Osteoblast (primary cell): ENCODE results near the gene PERM1. TPM values are rescaled to one million over a fixed set of nuclear protein-coding genes. Genes with fewer than 3 reads are reported as not detected.
A peak's percentile ranks its signal among the peaks of the same experiment; 100 is the strongest.

Experiments used
- DNase-seq: peaks from one replicate; pipeline ENCODE4 v3.0.0; 2011; ENCODE audit warnings: low spot score, mixed read lengths; ENCODE audit not compliant: insufficient read length; ENCODE audit errors: missing footprints
- H2AFZ ChIP-seq: 2 replicates; pipeline ENCODE4 v1.6.0; 2011; ENCODE audit warnings: mild to moderate bottlenecking, low read length
- H3K27ac ChIP-seq: 2 replicates; pipeline ENCODE4 v1.5.1; 2011; ENCODE audit warnings: mild to moderate bottlenecking, low read depth, low read length, moderate library complexity
- H3K27me3 ChIP-seq: 2 replicates; pipeline ENCODE4 v1.6.0; 2012; ENCODE audit warnings: mild to moderate bottlenecking, control low read depth, inconsistent platforms, low read length, moderate library complexity; ENCODE audit not compliant: insufficient read depth
- H3K36me3 ChIP-seq: 2 replicates; pipeline ENCODE4 v1.5.1; 2011; ENCODE audit warnings: mild to moderate bottlenecking, low read length, control low read depth, moderate library complexity; ENCODE audit not compliant: insufficient read depth
- H3K4me1 ChIP-seq: 2 replicates; pipeline ENCODE4 v1.5.1; 2011; ENCODE audit warnings: mild to moderate bottlenecking, low read length, control low read depth, moderate library complexity; ENCODE audit not compliant: insufficient read depth
- H3K4me2 ChIP-seq: 2 replicates; pipeline ENCODE4 v1.6.0; 2011; ENCODE audit warnings: mild to moderate bottlenecking, low read length; ENCODE audit not compliant: insufficient read depth
- H3K4me3 ChIP-seq: fragments of 200-600 bp; sonication (generic); 3 replicates; pipeline ENCODE4 v1.5.1; 2012; ENCODE audit warnings: mild to moderate bottlenecking, low read length, inconsistent platforms; ENCODE audit not compliant: insufficient read depth
- H3K79me2 ChIP-seq: 2 replicates; pipeline ENCODE4 v1.6.0; 2012; ENCODE audit warnings: mild to moderate bottlenecking, low read length, control low read depth, inconsistent platforms; ENCODE audit not compliant: insufficient read depth
- H3K9me3 ChIP-seq: 2 replicates; pipeline ENCODE4 v1.5.1; 2011; ENCODE audit warnings: low read depth, low read length, control low read depth
- H4K20me1 ChIP-seq: 2 replicates; pipeline ENCODE4 v1.6.0; 2012; ENCODE audit warnings: mild to moderate bottlenecking, low read length, control low read depth; ENCODE audit not compliant: insufficient read depth
- total RNA-seq: library from RNA; depleted of rRNA; stranded (reverse); fragments of >200 nt; gene quantifications from 2 replicates; pipeline ENCODE4 v1.2.3, GENCODE V29; 2012
- TF ChIP-seq, protein P1 (sequence below): IDR thresholded peaks from 2 replicates; pipeline ENCODE4 v1.5.1; 2011; ENCODE audit warnings: mild to moderate bottlenecking, low read depth, low read length, moderate library complexity; ENCODE audit errors: extremely low read depth

Gene PERM1
- total RNA-seq, 1 donor = not detected

- no peak overlapping the region for H3K4me2 ChIP-seq
- no peak overlapping the region for H2AFZ ChIP-seq
- peaks cover 3% of the 10 kb centered on the region for H4K20me1 ChIP-seq
- peak; percentile 65 for DNase-seq
- no peaks in the 10 kb centered on the region for H3K9me3 ChIP-seq
- peaks cover 27% of the 10 kb centered on the region for H3K27me3 ChIP-seq
- TF ChIP-seq, protein P1, sequence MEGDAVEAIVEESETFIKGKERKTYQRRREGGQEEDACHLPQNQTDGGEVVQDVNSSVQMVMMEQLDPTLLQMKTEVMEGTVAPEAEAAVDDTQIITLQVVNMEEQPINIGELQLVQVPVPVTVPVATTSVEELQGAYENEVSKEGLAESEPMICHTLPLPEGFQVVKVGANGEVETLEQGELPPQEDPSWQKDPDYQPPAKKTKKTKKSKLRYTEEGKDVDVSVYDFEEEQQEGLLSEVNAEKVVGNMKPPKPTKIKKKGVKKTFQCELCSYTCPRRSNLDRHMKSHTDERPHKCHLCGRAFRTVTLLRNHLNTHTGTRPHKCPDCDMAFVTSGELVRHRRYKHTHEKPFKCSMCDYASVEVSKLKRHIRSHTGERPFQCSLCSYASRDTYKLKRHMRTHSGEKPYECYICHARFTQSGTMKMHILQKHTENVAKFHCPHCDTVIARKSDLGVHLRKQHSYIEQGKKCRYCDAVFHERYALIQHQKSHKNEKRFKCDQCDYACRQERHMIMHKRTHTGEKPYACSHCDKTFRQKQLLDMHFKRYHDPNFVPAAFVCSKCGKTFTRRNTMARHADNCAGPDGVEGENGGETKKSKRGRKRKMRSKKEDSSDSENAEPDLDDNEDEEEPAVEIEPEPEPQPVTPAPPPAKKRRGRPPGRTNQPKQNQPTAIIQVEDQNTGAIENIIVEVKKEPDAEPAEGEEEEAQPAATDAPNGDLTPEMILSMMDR = no peak
- no peak overlapping the region for H3K27ac ChIP-seq
- H3K4me1 ChIP-seq = peaks cover 4% of the 10 kb centered on the region
- no peak overlapping the region for H3K4me3 ChIP-seq
- no peaks in the 10 kb centered on the region for H3K36me3 ChIP-seq
- no peaks in the 10 kb centered on the region for H3K79me2 ChIP-seq
Measured at GRCh38 chr1:1004420-1004779, 22.5 kb upstream of the PERM1 start.

GRCh38 chr1:1003618-1004419, 21.9 kb upstream of the PERM1 start:
- H3K9me3 ChIP-seq = no peaks in the 10 kb centered on the region
- peak; percentile 77 for DNase-seq
- no peak overlapping the region for H3K4me3 ChIP-seq
- no peaks in the 10 kb centered on the region for H3K79me2 ChIP-seq
- H3K27ac ChIP-seq = no peak overlapping the region
- peaks cover 4% of the 10 kb centered on the region for H3K4me1 ChIP-seq
- H3K4me2 ChIP-seq = no peak overlapping the region
- peaks cover 3% of the 10 kb centered on the region for H4K20me1 ChIP-seq
- H3K36me3 ChIP-seq = no peaks in the 10 kb centered on the region
- peaks cover 33% of the 10 kb centered on the region for H3K27me3 ChIP-seq
- no peak overlapping the region for H2AFZ ChIP-seq
- TF ChIP-seq, protein P1 = no peak

DNA sequence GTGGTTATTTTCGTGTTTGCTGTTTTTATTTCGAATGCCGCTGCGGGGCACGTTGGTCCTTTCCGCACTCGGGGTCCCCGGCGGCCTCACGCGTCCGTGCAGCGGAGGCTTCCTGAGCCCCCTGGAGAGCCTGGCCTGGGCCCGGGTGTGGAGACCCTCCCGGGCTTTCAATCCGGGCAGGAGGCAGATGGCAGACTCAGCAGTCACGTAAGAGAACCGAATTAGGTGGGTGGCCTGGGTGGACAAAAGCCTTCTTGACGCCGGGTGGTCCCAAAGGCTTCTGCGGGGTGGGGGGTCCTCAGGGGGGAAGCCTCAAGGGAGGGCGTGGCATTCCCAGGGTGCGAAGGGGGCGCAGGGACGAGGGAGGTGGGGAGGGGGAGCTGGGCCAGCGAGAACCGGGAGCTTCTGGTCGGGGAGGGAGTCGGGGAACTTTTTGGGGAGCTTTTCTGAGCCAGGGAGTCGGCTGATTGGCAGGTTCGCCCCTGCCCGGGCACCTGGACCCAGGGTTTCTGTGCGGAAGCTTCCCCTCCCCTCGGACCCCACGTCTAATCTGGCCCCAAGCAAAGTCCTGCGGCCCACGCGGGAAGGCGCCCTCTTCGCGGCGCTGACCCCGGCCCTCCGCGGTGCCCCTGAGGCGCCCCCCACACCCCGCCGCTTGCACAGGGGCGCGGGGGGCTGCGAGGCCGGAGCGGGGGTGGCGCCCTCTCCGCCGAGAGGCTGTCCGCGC, 19.3 kb upstream of the PERM1 start:
- H4K20me1 ChIP-seq = peaks cover 3% of the 10 kb centered on the region
- H3K4me3 ChIP-seq = peak overlapping the region; percentile 60
- no peaks in the 10 kb centered on the region for H3K36me3 ChIP-seq
- H3K4me2 ChIP-seq = peak overlapping the region; percentile 59
- H3K4me1 ChIP-seq = peaks cover 4% of the 10 kb centered on the region
- H3K27me3 ChIP-seq = peaks cover 50% of the 10 kb centered on the region
- H2AFZ ChIP-seq = peak overlapping the region; percentile 35
- no peaks in the 10 kb centered on the region for H3K79me2 ChIP-seq
- peak; percentile 90 for DNase-seq
- no peak overlapping the region for H3K27ac ChIP-seq
- TF ChIP-seq, protein P1 = no peak
- H3K9me3 ChIP-seq = no peaks in the 10 kb centered on the region
